Measurements from ENCODE around the gene TAF5. TPM values are rescaled to one million over a fixed set of nuclear protein-coding genes. Genes with fewer than 3 reads are reported as not detected.
"Not testable (repeated sequence)": the region's sequence is repeated elsewhere in the genome, so short reads cannot be mapped to it uniquely, and the experiment has no call there.

Gene TAF5
- total RNA-seq, 1 experiment from 2014 or later: 13.7 TPM

DNA sequence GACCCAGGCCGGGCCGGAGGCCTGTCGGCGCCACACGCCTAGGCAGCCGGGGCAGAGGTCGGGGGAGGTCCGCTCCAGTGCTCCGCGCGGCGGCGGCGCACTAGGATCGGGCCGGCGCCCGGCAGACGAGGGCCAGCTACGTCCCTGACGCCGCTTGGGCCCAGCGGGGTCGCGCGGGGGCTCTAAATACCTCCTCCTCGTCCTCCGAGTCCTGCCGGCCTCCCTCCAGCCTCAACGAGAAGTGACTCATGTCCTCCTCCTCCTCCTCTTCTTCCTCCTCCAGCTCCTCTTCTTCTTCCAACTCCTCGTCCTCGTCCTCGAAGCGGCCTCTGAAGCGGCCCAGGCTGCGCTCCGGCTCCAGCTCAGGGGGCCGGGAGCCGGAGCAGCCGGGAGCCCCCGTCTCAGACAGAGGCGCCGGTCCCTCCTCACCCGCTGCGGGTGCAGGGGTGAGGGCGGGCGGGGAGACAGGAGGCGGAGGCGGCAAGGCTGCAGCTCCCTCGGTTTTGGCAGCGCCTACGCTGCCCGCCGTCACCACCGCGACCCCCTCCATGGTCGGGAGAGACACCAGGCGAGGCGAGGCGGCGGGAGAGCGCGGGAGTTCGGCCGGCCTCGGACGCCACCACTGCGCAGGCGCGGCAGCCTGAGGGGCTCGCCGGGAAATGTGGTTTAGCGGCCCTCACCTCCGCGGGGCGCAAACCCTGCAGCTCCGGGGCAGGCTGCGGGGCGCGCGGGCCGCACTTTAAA lies 17.1 kb upstream of the TAF5 start, which contains the start of gene PCGF6:
Gene PCGF6 (minus strand): TSS at position 624 of the 744 bp plus-strand sequence. CDS start 74 bp downstream, at position 550.
- peak within 1 kb of the TSS; percentile 81 for H3K4me3 ChIP-seq (ENCODE audit: low read depth, low read length, poor library complexity, severe bottlenecking)
- BruUV-seq (replicated peaks): TSS peak; percentile 26
- no peaks in the 10 kb centered on the region for H3K27me3 ChIP-seq (replicated peaks; ENCODE audit: insufficient read depth, low read depth, low read length, poor library complexity)
- intact Hi-C loops (cut with micrococcal nuclease; ENCODE audit: unreplicated experiment): loop anchor here (2.0 kb wide), 1 partner anchor 46 kb away; the partner anchor contains the start of genes ATP5MK and PDCD11
- ChIA-PET POLR2A (ENCODE audit: low non-redundant PET) (no interaction called here), CTCF (no interaction called here)
- H3K36me3 ChIP-seq (ENCODE audit: insufficient read depth, low read length, poor library complexity, severe bottlenecking): peaks cover 27% of the 10 kb centered on the region
- peaks cover 10% of the 10 kb centered on the region for H3K4me1 ChIP-seq (ENCODE audit: insufficient read depth, low read length, poor library complexity, severe bottlenecking)
- peak within 1 kb of the TSS; percentile 90 for H3K27ac ChIP-seq (ENCODE audit: low read depth, low read length, poor library complexity, severe bottlenecking)
- TF ChIP-seq, protein P1, sequence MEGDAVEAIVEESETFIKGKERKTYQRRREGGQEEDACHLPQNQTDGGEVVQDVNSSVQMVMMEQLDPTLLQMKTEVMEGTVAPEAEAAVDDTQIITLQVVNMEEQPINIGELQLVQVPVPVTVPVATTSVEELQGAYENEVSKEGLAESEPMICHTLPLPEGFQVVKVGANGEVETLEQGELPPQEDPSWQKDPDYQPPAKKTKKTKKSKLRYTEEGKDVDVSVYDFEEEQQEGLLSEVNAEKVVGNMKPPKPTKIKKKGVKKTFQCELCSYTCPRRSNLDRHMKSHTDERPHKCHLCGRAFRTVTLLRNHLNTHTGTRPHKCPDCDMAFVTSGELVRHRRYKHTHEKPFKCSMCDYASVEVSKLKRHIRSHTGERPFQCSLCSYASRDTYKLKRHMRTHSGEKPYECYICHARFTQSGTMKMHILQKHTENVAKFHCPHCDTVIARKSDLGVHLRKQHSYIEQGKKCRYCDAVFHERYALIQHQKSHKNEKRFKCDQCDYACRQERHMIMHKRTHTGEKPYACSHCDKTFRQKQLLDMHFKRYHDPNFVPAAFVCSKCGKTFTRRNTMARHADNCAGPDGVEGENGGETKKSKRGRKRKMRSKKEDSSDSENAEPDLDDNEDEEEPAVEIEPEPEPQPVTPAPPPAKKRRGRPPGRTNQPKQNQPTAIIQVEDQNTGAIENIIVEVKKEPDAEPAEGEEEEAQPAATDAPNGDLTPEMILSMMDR (conservative IDR thresholded peaks at IDR 0.05; ENCODE audit: low read depth, low read length): no peak
- no peak for TF ChIP-seq EZH2 (IDR thresholded peaks at IDR 0.05; ENCODE audit: borderline replicate concordance, low read depth, low read length, poor library complexity, severe bottlenecking)
- DNase-seq (ENCODE audit: low spot score): peak; percentile 91
- no peaks in the 10 kb centered on the region for H3K9me3 ChIP-seq (ENCODE audit: low read depth, low read length, poor library complexity, severe bottlenecking)

DNA sequence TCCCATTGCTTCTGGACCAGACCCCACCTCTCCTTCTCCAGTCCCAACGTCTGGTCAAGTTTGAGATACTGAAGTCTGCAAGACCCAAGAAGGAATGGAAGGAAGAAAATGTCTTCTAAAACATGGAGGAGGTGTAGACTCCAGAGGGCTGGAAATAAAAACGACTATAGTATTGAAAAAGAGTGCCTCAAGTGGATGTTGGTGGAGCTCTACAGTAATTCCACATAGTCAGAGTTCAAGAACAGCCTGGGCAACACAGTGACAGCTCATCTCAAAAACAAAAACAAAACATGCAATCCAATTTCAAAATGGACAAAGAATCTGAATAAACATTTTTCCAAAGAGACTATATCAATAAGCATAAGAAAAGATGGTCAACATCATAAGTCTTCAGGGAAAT lies 14.5 kb upstream of the TAF5 start:
- no peak overlapping the region for H3K4me3 ChIP-seq (ENCODE audit: low read depth, low read length, poor library complexity, severe bottlenecking)
- peaks cover 9% of the 10 kb centered on the region for H3K36me3 ChIP-seq (ENCODE audit: insufficient read depth, low read length, poor library complexity, severe bottlenecking)
- POLR2A ChIA-PET (ENCODE audit: low non-redundant PET): no interaction called here
- H3K9me3 ChIP-seq (ENCODE audit: low read depth, low read length, poor library complexity, severe bottlenecking): no peaks in the 10 kb centered on the region
- no peak for TF ChIP-seq EZH2 (IDR thresholded peaks at IDR 0.05; ENCODE audit: borderline replicate concordance, low read depth, low read length, poor library complexity, severe bottlenecking)
- TF ChIP-seq, protein P1 (conservative IDR thresholded peaks at IDR 0.05; ENCODE audit: low read depth, low read length): no peak
- peaks cover 10% of the 10 kb centered on the region for H3K4me1 ChIP-seq (ENCODE audit: insufficient read depth, low read length, poor library complexity, severe bottlenecking)
- CTCF ChIA-PET: interaction anchor here (0.6 to 0.7 kb wide), 2 partner anchors 242 to 514 kb away, joined by 3 to 17 read pairs; no protein-coding TSS in a partner anchor
- DNase-seq (ENCODE audit: low spot score): peak; percentile 14
- H3K27ac ChIP-seq (ENCODE audit: low read depth, low read length, poor library complexity, severe bottlenecking): no peak overlapping the region
- no peaks in the 10 kb centered on the region for H3K27me3 ChIP-seq (replicated peaks; ENCODE audit: insufficient read depth, low read depth, low read length, poor library complexity)
- intact Hi-C loops (cut with micrococcal nuclease; ENCODE audit: unreplicated experiment): no loop called here
- no TSS peak for BruUV-seq (replicated peaks)

DNA sequence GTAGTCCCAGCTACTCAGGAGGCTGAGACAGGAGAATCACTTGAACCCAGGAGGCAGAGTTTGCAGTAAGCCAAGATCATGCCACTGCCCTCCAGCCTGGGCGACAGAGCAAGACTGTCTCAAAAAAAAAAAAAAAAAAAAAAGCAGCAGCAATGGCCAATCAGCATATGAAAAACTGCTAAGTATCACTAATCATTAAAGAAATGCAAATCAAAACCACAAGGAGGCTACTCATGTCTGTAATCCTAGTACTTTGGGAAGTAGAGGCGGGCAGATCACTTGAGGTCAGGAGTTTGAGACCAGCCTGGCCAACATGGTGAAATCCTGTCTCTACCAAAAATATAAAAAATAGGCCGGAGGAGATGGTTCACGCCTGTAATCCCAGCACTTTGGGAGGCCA lies 13.2 kb upstream of the TAF5 start:
- H3K27me3 ChIP-seq (replicated peaks; ENCODE audit: insufficient read depth, low read depth, low read length, poor library complexity); H3K4me1 ChIP-seq (ENCODE audit: insufficient read depth, low read length, poor library complexity, severe bottlenecking); intact Hi-C loops (cut with micrococcal nuclease; ENCODE audit: unreplicated experiment); BruUV-seq (replicated peaks); CTCF ChIA-PET; H3K9me3 ChIP-seq (ENCODE audit: low read depth, low read length, poor library complexity, severe bottlenecking); DNase-seq (ENCODE audit: low spot score); H3K36me3 ChIP-seq (ENCODE audit: insufficient read depth, low read length, poor library complexity, severe bottlenecking); POLR2A ChIA-PET (ENCODE audit: low non-redundant PET); H3K4me3 ChIP-seq (ENCODE audit: low read depth, low read length, poor library complexity, severe bottlenecking); H3K27ac ChIP-seq (ENCODE audit: low read depth, low read length, poor library complexity, severe bottlenecking): not testable (repeated sequence)

Data from A673 (cell line).